ENCODE measurements around the gene TENM4.

Gene TENM4

GRCh38 chr11:79276736-79277325, 164.0 kb downstream of the TENM4 start:
- Histone ChIP-seq H3K9me3 (ENCODE audit: control insufficient read depth, insufficient read depth, low read depth, low read length) (no peaks in the 10 kb centered on the region), H3K4me3 (ENCODE audit: low read depth, low read length) (no peak overlapping the region), H3K27ac (ENCODE audit: extremely low read depth, low read depth, low read length) (no peak overlapping the region), H3K36me3 (ENCODE audit: control insufficient read depth in 2 of 2, insufficient read depth in 1 of 2, low read length in 2 of 2) (no peaks in the 10 kb centered on the region), H3K4me1 (ENCODE audit: control insufficient read depth, insufficient read depth, low read length) (no peaks in the 10 kb centered on the region)
- ChIA-PET CTCF (no interaction called here), POLR2A (interaction anchor here (0.6 kb wide), 1 partner anchor 10 kb away, joined by 3 read pairs; no protein-coding TSS in a partner anchor)
- TF ChIP-seq ZNF513 (tag by site-specific recombination; IDR thresholded peaks at IDR 0.05) (no peak), ZNF174 (tag by site-specific recombination; IDR thresholded peaks at IDR 0.05) (no peak), SCRT2 (tag by site-specific recombination; IDR thresholded peaks at IDR 0.05) (no peak), ZNF518A (tag by site-specific recombination; conservative IDR thresholded peaks at IDR 0.05; ENCODE audit: low read depth) (no peak), ZNF473 (tag by site-specific recombination; IDR thresholded peaks at IDR 0.05) (no peak), GLIS1 (tag by site-specific recombination; IDR thresholded peaks at IDR 0.05) (no peak), ZNF140 (tag by site-specific recombination; IDR thresholded peaks at IDR 0.05) (no peak), KLF8 (tag by site-specific recombination; IDR thresholded peaks at IDR 0.05) (no peak), ZNF292 (tag by site-specific recombination; IDR thresholded peaks at IDR 0.05; ENCODE audit: borderline replicate concordance, low read depth) (no peak), ZNF548 (tag by site-specific recombination; IDR thresholded peaks at IDR 0.05) (no peak), CTCF (tag by site-specific recombination; IDR thresholded peaks at IDR 0.05) (no peak), ZNF768 (tag by site-specific recombination; IDR thresholded peaks at IDR 0.05) (no peak), PBX3 (CRISPR knock-in tag; IDR thresholded peaks at IDR 0.05) (no peak), KLF7 (tag by site-specific recombination; IDR thresholded peaks at IDR 0.05; ENCODE audit: borderline replicate concordance) (no peak), ZBTB17 (tag by site-specific recombination; IDR thresholded peaks at IDR 0.05) (no peak), ZNF302 (tag by site-specific recombination; IDR thresholded peaks at IDR 0.05; ENCODE audit: low read depth) (no peak), SP2 (tag by site-specific recombination; IDR thresholded peaks at IDR 0.05) (no peak), ZNF785 (tag by site-specific recombination; IDR thresholded peaks at IDR 0.05) (no peak), ZBTB8A (tag by site-specific recombination; IDR thresholded peaks at IDR 0.05) (no peak), ZNF211 (tag by site-specific recombination; IDR thresholded peaks at IDR 0.05; ENCODE audit: low read depth) (no peak)
